Measurements from ENCODE around the gene HACD3. TPM values are rescaled to one million over a fixed set of nuclear protein-coding genes. Genes with fewer than 3 reads are reported as not detected.
A peak's percentile ranks its signal among the peaks of the same experiment; 100 is the strongest.
"Not testable (repeated sequence)": the region's sequence is repeated elsewhere in the genome, so short reads cannot be mapped to it uniquely, and the experiment has no call there.

HACD3 gene
- total RNA-seq, 1 donor from 2014 or later, result 156 TPM

DNA sequence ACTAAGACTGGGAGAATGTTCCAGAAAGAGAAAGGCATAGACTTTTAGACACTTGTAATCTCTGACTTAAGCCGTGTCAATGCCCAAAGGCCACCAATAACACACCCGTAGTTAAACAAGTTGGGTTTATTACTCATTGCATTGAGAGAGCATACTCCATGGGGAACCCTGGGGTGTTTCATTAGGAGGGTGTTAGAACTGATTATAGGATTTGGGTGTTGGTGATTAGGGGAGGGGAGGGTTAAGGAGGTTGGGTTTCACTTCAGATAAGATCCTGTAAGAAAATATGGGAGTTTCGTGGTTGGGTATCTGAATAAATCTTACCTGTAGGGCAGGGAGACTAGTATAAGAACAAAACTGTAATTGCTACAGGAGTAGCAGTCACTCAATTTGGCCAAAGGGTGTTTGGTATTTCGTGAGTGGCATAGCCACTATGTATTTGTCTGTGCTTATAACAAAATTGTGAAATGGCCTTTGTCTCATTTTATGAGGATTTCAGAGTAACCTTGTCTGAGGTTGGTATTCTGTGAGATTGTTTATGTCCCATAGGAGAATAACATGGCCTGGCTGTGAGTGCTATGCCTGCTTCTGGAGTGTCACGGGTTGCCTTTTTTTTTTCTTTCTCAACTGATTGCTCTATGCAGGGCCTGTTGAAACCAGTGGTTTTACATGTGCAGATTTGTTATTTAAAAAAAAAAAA lies 2.9 kb downstream of the HACD3 start:
- peaks cover 32% of the 10 kb centered on the region for H3K4me1 Mint-ChIP-seq (ENCODE audit: low read depth)
- peak overlapping the region; percentile 80 for H3K27ac Mint-ChIP-seq
- peaks cover 6% of the 10 kb centered on the region for H3K36me3 Mint-ChIP-seq (ENCODE audit: insufficient read depth)
- H3K27me3 Mint-ChIP-seq, result no peaks in the 10 kb centered on the region
- H3K9me3 Mint-ChIP-seq (ENCODE audit: low read depth), result no peaks in the 10 kb centered on the region
- TF ChIP-seq CTCF (IDR thresholded peaks at IDR 0.05; ENCODE audit: unreplicated experiment), result no peak
- DNase-seq (ENCODE audit: low spot score, unreplicated experiment), result no peak
- H3K4me3 Mint-ChIP-seq (ENCODE audit: low read depth), result peak overlapping the region; percentile 46

DNA sequence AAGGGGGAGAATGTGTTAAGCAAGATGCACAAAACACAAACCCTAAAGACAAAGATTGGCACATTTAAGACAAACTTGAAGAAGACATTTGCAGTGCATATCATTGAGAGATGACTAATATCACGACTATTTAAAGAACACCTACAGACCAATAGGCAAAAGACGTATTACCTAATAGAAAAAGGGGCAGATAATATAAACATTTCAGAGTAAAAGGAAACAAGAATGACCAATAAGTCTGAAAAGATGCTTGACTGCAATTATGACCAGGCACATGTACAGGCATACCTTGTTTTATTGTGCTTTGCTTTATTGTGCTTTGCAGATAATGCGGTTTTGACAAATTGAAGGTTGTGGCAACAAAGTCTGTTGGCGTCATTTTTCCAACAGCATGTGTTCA lies 4.9 kb downstream of the HACD3 start:
- H3K4me1 Mint-ChIP-seq (ENCODE audit: low read depth), result peaks cover 30% of the 10 kb centered on the region
- peaks cover 9% of the 10 kb centered on the region for H3K36me3 Mint-ChIP-seq (ENCODE audit: insufficient read depth)
- DNase-seq (ENCODE audit: low spot score, unreplicated experiment), result no peak
- no peak for TF ChIP-seq CTCF (IDR thresholded peaks at IDR 0.05; ENCODE audit: unreplicated experiment)
- H3K27me3 Mint-ChIP-seq, result no peaks in the 10 kb centered on the region
- H3K9me3 Mint-ChIP-seq (ENCODE audit: low read depth), result no peaks in the 10 kb centered on the region
- H3K4me3 Mint-ChIP-seq (ENCODE audit: low read depth), result no peak overlapping the region
- H3K27ac Mint-ChIP-seq, result no peak overlapping the region

- H3K4me3 Mint-ChIP-seq (ENCODE audit: low read depth), result no peak overlapping the region
- no peak for TF ChIP-seq CTCF (IDR thresholded peaks at IDR 0.05; ENCODE audit: unreplicated experiment)
- peak overlapping the region; percentile 25 for H3K27ac Mint-ChIP-seq
- H3K9me3 Mint-ChIP-seq (ENCODE audit: low read depth), result no peaks in the 10 kb centered on the region
- no peak for DNase-seq (ENCODE audit: low spot score, unreplicated experiment)
- H3K27me3 Mint-ChIP-seq, result no peaks in the 10 kb centered on the region
- H3K4me1 Mint-ChIP-seq (ENCODE audit: low read depth), result peaks cover 11% of the 10 kb centered on the region
- H3K36me3 Mint-ChIP-seq (ENCODE audit: insufficient read depth), result peaks cover 8% of the 10 kb centered on the region
These were observed 10.1 kb downstream of the HACD3 start for GRCh38 chr15:65540314-65540713.

GRCh38 chr15:65541231-65541820 lies 11.1 kb downstream of the HACD3 start:
- H3K27ac Mint-ChIP-seq, result no peak overlapping the region
- no peaks in the 10 kb centered on the region for H3K27me3 Mint-ChIP-seq
- H3K4me1 Mint-ChIP-seq (ENCODE audit: low read depth), result peaks cover 13% of the 10 kb centered on the region
- no peak overlapping the region for H3K4me3 Mint-ChIP-seq (ENCODE audit: low read depth)
- no peak for DNase-seq (ENCODE audit: low spot score, unreplicated experiment)
- no peak for TF ChIP-seq CTCF (IDR thresholded peaks at IDR 0.05; ENCODE audit: unreplicated experiment)
- no peaks in the 10 kb centered on the region for H3K9me3 Mint-ChIP-seq (ENCODE audit: low read depth)
- H3K36me3 Mint-ChIP-seq (ENCODE audit: insufficient read depth), result peaks cover 8% of the 10 kb centered on the region

- no peaks in the 10 kb centered on the region for H3K9me3 Mint-ChIP-seq (ENCODE audit: low read depth)
- peaks cover 2% of the 10 kb centered on the region for H3K36me3 Mint-ChIP-seq (ENCODE audit: insufficient read depth)
- H3K4me3 Mint-ChIP-seq (ENCODE audit: low read depth), result no peak overlapping the region
- no peak for DNase-seq (ENCODE audit: low spot score, unreplicated experiment)
- TF ChIP-seq CTCF (IDR thresholded peaks at IDR 0.05; ENCODE audit: unreplicated experiment), result no peak
- peak overlapping the region; percentile 25 for H3K27ac Mint-ChIP-seq
- H3K27me3 Mint-ChIP-seq, result no peaks in the 10 kb centered on the region
- peaks cover 20% of the 10 kb centered on the region for H3K4me1 Mint-ChIP-seq (ENCODE audit: low read depth)
These were observed 17.6 kb downstream of the HACD3 start for GRCh38 chr15:65547841-65548240.

GRCh38 chr15:65549288-65549687 lies 19.0 kb downstream of the HACD3 start:
- not testable (repeated sequence) for H3K27ac Mint-ChIP-seq; H3K9me3 Mint-ChIP-seq (ENCODE audit: low read depth); H3K27me3 Mint-ChIP-seq; DNase-seq (ENCODE audit: low spot score, unreplicated experiment); H3K4me3 Mint-ChIP-seq (ENCODE audit: low read depth)
- Mint-ChIP-seq H3K4me1 (ENCODE audit: low read depth) (peaks cover 20% of the 10 kb centered on the region), H3K36me3 (ENCODE audit: insufficient read depth) (peaks cover 11% of the 10 kb centered on the region)
